Rectal smooth muscle tissue (tissue), 1 donor: Measurements from ENCODE around the gene ZNF772.
"Not testable (repeated sequence)": the region's sequence is repeated elsewhere in the genome, so short reads cannot be mapped to it uniquely, and the experiment has no call there.

Source experiments
- H3K27ac ChIP-seq: one replicate; pipeline ENCODE4 v1.7.0; 2013; ENCODE audit warnings: low read depth, low read length, inconsistent platforms
- H3K27me3 ChIP-seq: one replicate; pipeline ENCODE4 v1.7.0; 2013; ENCODE audit warnings: low read length; ENCODE audit not compliant: control insufficient read depth, insufficient read depth
- H3K36me3 ChIP-seq: one replicate; pipeline ENCODE4 v1.7.0; 2013; ENCODE audit warnings: low read length; ENCODE audit not compliant: control insufficient read depth, insufficient read depth
- H3K4me1 ChIP-seq: one replicate; pipeline ENCODE4 v1.7.0; 2013; ENCODE audit warnings: low read length; ENCODE audit not compliant: control insufficient read depth, insufficient read depth
- H3K4me3 ChIP-seq: one replicate; pipeline ENCODE4 v1.7.0; 2013; ENCODE audit warnings: low read length
- H3K9ac ChIP-seq: one replicate; pipeline ENCODE4 v1.7.0; 2013; ENCODE audit warnings: low read length

ZNF772 gene

GRCh38 chr19:57477191-57478008 is at the start of gene ZNF772:
ZNF772 (minus strand) TSS chr19:57477566; CDS start chr19:57477309, 257 bp downstream.
- Histone ChIP-seq H3K9ac (no peak within 1 kb of the TSS), H3K36me3 (peaks cover 36% of the 10 kb centered on the region), H3K4me3 (peak within 1 kb of the TSS; percentile 75), H3K4me1 (peaks cover 5% of the 10 kb centered on the region), H3K27ac (peak within 1 kb of the TSS; percentile 79), H3K27me3 (no peaks in the 10 kb centered on the region)

- H3K36me3 ChIP-seq, H3K9ac ChIP-seq, H3K4me3 ChIP-seq, H3K4me1 ChIP-seq, H3K27me3 ChIP-seq, H3K27ac ChIP-seq: not testable (repeated sequence)
Measured at GRCh38 chr19:57518021-57518420, 40.7 kb upstream of the ZNF772 start.

GRCh38 chr19:57515255-57515654 is 37.9 kb upstream of the ZNF772 start:
- no peaks in the 10 kb centered on the region for H3K27me3 ChIP-seq
- H3K27ac ChIP-seq, result no peak overlapping the region
- H3K4me3 ChIP-seq, result no peak overlapping the region
- H3K4me1 ChIP-seq, result no peaks in the 10 kb centered on the region
- H3K36me3 ChIP-seq, result peaks cover 8% of the 10 kb centered on the region
- H3K9ac ChIP-seq, result no peak overlapping the region

- Histone ChIP-seq H3K27ac (no peak overlapping the region), H3K4me3 (no peak overlapping the region), H3K36me3 (peaks cover 8% of the 10 kb centered on the region), H3K9ac (no peak overlapping the region), H3K27me3 (no peaks in the 10 kb centered on the region), H3K4me1 (no peaks in the 10 kb centered on the region)
Measured at GRCh38 chr19:57512845-57513244, 35.5 kb upstream of the ZNF772 start.

- Histone ChIP-seq H3K9ac (no peak overlapping the region), H3K27ac (no peak overlapping the region), H3K4me1 (no peaks in the 10 kb centered on the region), H3K36me3 (peaks cover 18% of the 10 kb centered on the region), H3K27me3 (no peaks in the 10 kb centered on the region), H3K4me3 (no peak overlapping the region)
Measured at GRCh38 chr19:57511484-57511883, 34.1 kb upstream of the ZNF772 start.

- Histone ChIP-seq H3K4me1 (no peaks in the 10 kb centered on the region), H3K27me3 (no peaks in the 10 kb centered on the region), H3K4me3 (no peak overlapping the region), H3K36me3 (peaks cover 30% of the 10 kb centered on the region), H3K9ac (no peak overlapping the region), H3K27ac (no peak overlapping the region)
Measured at GRCh38 chr19:57506163-57506562, 28.8 kb upstream of the ZNF772 start.

GRCh38 chr19:57500400-57500799 is 23.0 kb upstream of the ZNF772 start:
- not testable (repeated sequence) for H3K4me1 ChIP-seq, H3K27ac ChIP-seq, H3K27me3 ChIP-seq, H3K9ac ChIP-seq
- H3K4me3 ChIP-seq, result peak overlapping the region; percentile 55
- peaks cover 10% of the 10 kb centered on the region for H3K36me3 ChIP-seq

- H3K4me1 ChIP-seq, result not testable (repeated sequence)
- H3K9ac ChIP-seq, result peak within 1 kb of the TSS; percentile 77
- peak within 1 kb of the TSS; percentile 81 for H3K27ac ChIP-seq
Measured at GRCh38 chr19:57499680-57500395, 22.5 kb upstream of the ZNF772 start, which contains the start of gene ZNF773. ZNF773 (plus strand) TSS chr19:57499938; CDS start chr19:57500081, 143 bp downstream.

GRCh38 chr19:57499332-57499679 is 21.9 kb upstream of the ZNF772 start:
- H3K4me1 ChIP-seq, H3K4me3 ChIP-seq, H3K9ac ChIP-seq, H3K36me3 ChIP-seq, H3K27ac ChIP-seq, H3K27me3 ChIP-seq: not testable (repeated sequence)

More at GRCh38 chr19:57499680-57500395, 22.5 kb upstream of the ZNF772 start, which contains the start of gene ZNF773:
- H3K36me3 ChIP-seq, H3K27me3 ChIP-seq: not testable (repeated sequence)
- H3K4me3 ChIP-seq, result peak within 1 kb of the TSS; percentile 76

GRCh38 chr19:57488299-57488644 is 10.9 kb upstream of the ZNF772 start:
- peaks cover 12% of the 10 kb centered on the region for H3K36me3 ChIP-seq
- not testable (repeated sequence) for H3K27ac ChIP-seq, H3K4me1 ChIP-seq, H3K9ac ChIP-seq, H3K27me3 ChIP-seq
- peak overlapping the region; percentile 31 for H3K4me3 ChIP-seq

- peak within 1 kb of the TSS; percentile 33 for H3K27ac ChIP-seq
- peak within 1 kb of the TSS; percentile 56 for H3K9ac ChIP-seq
- not testable (repeated sequence) for H3K36me3 ChIP-seq, H3K4me1 ChIP-seq, H3K27me3 ChIP-seq
- peak within 1 kb of the TSS; percentile 83 for H3K4me3 ChIP-seq
Measured at GRCh38 chr19:57487477-57488298, 10.3 kb upstream of the ZNF772 start, which contains the start of gene ZNF419. ZNF419 (plus strand) TSS chr19:57487750; CDS start chr19:57487951, 201 bp downstream.

GRCh38 chr19:57473646-57474045 is 3.7 kb downstream of the ZNF772 start:
- no peak overlapping the region for H3K4me3 ChIP-seq
- H3K9ac ChIP-seq, result no peak overlapping the region
- H3K36me3 ChIP-seq, result peaks cover 36% of the 10 kb centered on the region
- no peaks in the 10 kb centered on the region for H3K27me3 ChIP-seq
- peaks cover 5% of the 10 kb centered on the region for H3K4me1 ChIP-seq
- no peak overlapping the region for H3K27ac ChIP-seq
